NK-92 treated with Interleukin-12 subunit alpha and Interleukin-12 subunit beta, amount 100 ng/mL, for 24 hours (cell line): ENCODE data around the gene ANKRD66.
"Not testable (repeated sequence)": the region's sequence is repeated elsewhere in the genome, so short reads cannot be mapped to it uniquely, and the experiment has no call there.

Experiments used
- DNase-seq: peaks from one replicate; lab custom pipeline; 2025; lab: John Stamatoyannopoulos, UW

Gene ANKRD66

GRCh38 chr6:46746696-46747095 is at the start of gene ANKRD66:
Gene ANKRD66 (plus strand): TSS chr6:46746933. CDS start chr6:46751949, 5,016 bp downstream.
- DNase-seq = no peak

GRCh38 chr6:46699970-46700369 is 46.8 kb upstream of the ANKRD66 start:
- DNase-seq = no peak

- DNase-seq = peak; percentile 11
Observed at GRCh38 chr6:46704562-46704961, 42.2 kb upstream of the ANKRD66 start.

- peak; percentile 27 for DNase-seq
Observed at GRCh38 chr6:46706464-46706863, 40.3 kb upstream of the ANKRD66 start.

GRCh38 chr6:46711491-46711890 is 35.2 kb upstream of the ANKRD66 start:
- DNase-seq = no peak

- DNase-seq = no peak
Observed at GRCh38 chr6:46715141-46715540, 31.6 kb upstream of the ANKRD66 start.

GRCh38 chr6:46719099-46719498 is 27.6 kb upstream of the ANKRD66 start:
- DNase-seq = no peak

- no peak for DNase-seq
Observed at GRCh38 chr6:46720401-46720800, 26.3 kb upstream of the ANKRD66 start.

- no peak for DNase-seq
Observed at GRCh38 chr6:46729787-46730326, 16.9 kb upstream of the ANKRD66 start.

GRCh38 chr6:46730921-46731461 is 15.7 kb upstream of the ANKRD66 start:
- DNase-seq = no peak

GRCh38 chr6:46733341-46733801 is 13.4 kb upstream of the ANKRD66 start:
- DNase-seq = no peak

GRCh38 chr6:46734867-46735719 is 11.6 kb upstream of the ANKRD66 start, which contains the start of gene PLA2G7:
Gene PLA2G7 (minus strand): TSS chr6:46735375. CDS start chr6:46722891, 12,484 bp downstream.
- no peak for DNase-seq

GRCh38 chr6:46735720-46736031 is 11.1 kb upstream of the ANKRD66 start:
- no peak for DNase-seq

- DNase-seq = no peak
Observed at GRCh38 chr6:46736906-46737305, 9.8 kb upstream of the ANKRD66 start.

GRCh38 chr6:46741482-46741881 is 5.3 kb upstream of the ANKRD66 start:
- DNase-seq = no peak

GRCh38 chr6:46741910-46742309 is 4.8 kb upstream of the ANKRD66 start:
- no peak for DNase-seq

GRCh38 chr6:46743425-46744158 is 3.1 kb upstream of the ANKRD66 start:
- DNase-seq = no peak

- not testable (repeated sequence) for DNase-seq
Observed at GRCh38 chr6:46744159-46744725, 2.5 kb upstream of the ANKRD66 start.

- no peak for DNase-seq
Observed at GRCh38 chr6:46745973-46746372, 760 bp upstream of the ANKRD66 start.

- DNase-seq = no peak
Observed at GRCh38 chr6:46748940-46749503, 2.3 kb downstream of the ANKRD66 start.

- no peak for DNase-seq
Observed at GRCh38 chr6:46749731-46750130, 3.0 kb downstream of the ANKRD66 start.

- DNase-seq = no peak
Observed at GRCh38 chr6:46751658-46752057, 4.9 kb downstream of the ANKRD66 start.
